GM19240 (cell line): Measurements from ENCODE around the gene PRKCD.

Experiments used
- DNase-seq: peaks from one replicate; pipeline ENCODE4 v3.0.0; 2011; ENCODE audit warnings: low spot score; ENCODE audit not compliant: insufficient read length

PRKCD gene

GRCh38 chr3:53216723-53217122 is 55.7 kb downstream of the PRKCD start:
- no peak for DNase-seq

GRCh38 chr3:53217175-53217574 is 56.2 kb downstream of the PRKCD start:
- DNase-seq: no peak

- DNase-seq: no peak
Observed at GRCh38 chr3:53218131-53218530, 57.1 kb downstream of the PRKCD start.

- peak; percentile 88 for DNase-seq
Observed at GRCh38 chr3:53219895-53220483, 59.0 kb downstream of the PRKCD start.

- no peak for DNase-seq
Observed at GRCh38 chr3:53221345-53221744, 60.3 kb downstream of the PRKCD start.

- DNase-seq: no peak
Observed at GRCh38 chr3:53221827-53222182, 60.8 kb downstream of the PRKCD start.

- no peak for DNase-seq
Observed at GRCh38 chr3:53222183-53222901, 61.3 kb downstream of the PRKCD start.

GRCh38 chr3:53223025-53223424 is 62.0 kb downstream of the PRKCD start:
- DNase-seq: no peak

GRCh38 chr3:53223541-53223966 is 62.5 kb downstream of the PRKCD start:
- DNase-seq: no peak

- no peak for DNase-seq
Observed at GRCh38 chr3:53224026-53224425, 63.0 kb downstream of the PRKCD start.

- no peak for DNase-seq
Observed at GRCh38 chr3:53224536-53224935, 63.5 kb downstream of the PRKCD start.

GRCh38 chr3:53225181-53225580 is 64.2 kb downstream of the PRKCD start:
- no peak for DNase-seq

GRCh38 chr3:53225651-53226050 is 64.6 kb downstream of the PRKCD start:
- no peak for DNase-seq

- no peak for DNase-seq
Observed at GRCh38 chr3:53226142-53226840, 65.3 kb downstream of the PRKCD start.

GRCh38 chr3:53226841-53227407 is 65.9 kb downstream of the PRKCD start:
- no peak for DNase-seq

GRCh38 chr3:53227993-53228885 is 67.2 kb downstream of the PRKCD start:
- no peak for DNase-seq

GRCh38 chr3:53229171-53229570 is 68.2 kb downstream of the PRKCD start:
- no peak for DNase-seq

GRCh38 chr3:53229606-53230005 is 68.6 kb downstream of the PRKCD start:
- DNase-seq: no peak

- no peak for DNase-seq
Observed at GRCh38 chr3:53230041-53230621, 69.1 kb downstream of the PRKCD start.

- DNase-seq: no peak
Observed at GRCh38 chr3:53230789-53231188, 69.8 kb downstream of the PRKCD start.
